Parietal lobe (tissue), 2 donors: ENCODE measurements around the gene ACBD3. TPM values are rescaled to one million over a fixed set of nuclear protein-coding genes. Genes with fewer than 3 reads are reported as not detected.

Source experiments
- small RNA-seq: library from RNA; depleted of rRNA; stranded (forward); fragments of <200 nt; gene quantifications from one replicate; pipeline ENCODE3, GENCODE V24; 2014; ENCODE audit warnings: low replicate concordance
- total RNA-seq: library from RNA; depleted of rRNA; stranded (reverse); fragments of >200 nt; gene quantifications from one replicate; pipeline ENCODE4 v1.2.3, GENCODE V29; 2014

ACBD3 gene
- 37.2 TPM for total RNA-seq

GRCh38 chr1:226186124-226187018 lies at the start of gene ACBD3:
Gene ACBD3 (minus strand): TSS chr1:226186741. CDS start chr1:226186675, 66 bp downstream.

DNA sequence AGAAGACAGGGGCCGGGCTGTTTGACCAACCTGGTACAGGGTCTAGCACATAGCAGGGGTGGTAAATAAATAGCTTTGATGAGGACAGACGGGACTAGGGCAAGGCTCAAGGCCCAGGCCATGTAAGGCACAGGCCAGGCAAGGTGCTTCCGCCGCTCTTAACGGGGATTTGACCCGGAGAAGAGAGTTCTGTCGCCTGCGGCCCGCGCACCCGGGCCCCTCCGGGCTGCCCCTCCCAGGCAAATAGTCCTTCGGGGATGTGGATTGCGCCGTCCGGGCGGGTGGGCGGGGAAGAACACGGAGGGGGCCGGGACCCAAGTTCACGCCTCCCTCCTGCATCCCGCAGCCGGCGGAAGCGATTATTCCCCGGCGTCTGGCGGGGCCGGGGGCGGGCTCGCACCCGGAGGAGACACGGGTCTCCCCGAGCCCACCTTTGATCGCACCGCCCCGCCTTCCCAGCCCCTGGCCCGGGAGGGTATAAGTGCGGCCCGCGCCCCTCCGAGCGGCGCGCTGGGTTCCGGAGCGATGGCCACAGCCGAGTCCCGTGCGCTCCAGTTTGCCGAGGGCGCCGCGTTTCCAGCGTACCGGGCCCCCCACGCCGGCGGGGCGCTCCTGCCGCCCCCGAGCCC lies 36.7 kb upstream of the ACBD3 start, which contains the start of gene MIXL1:
TSS of gene MIXL1 (plus strand) at position 508 of the 629 bp plus-strand sequence. CDS start at position 526, 18 bp downstream.

Small RNAs within 50 kb of the gene (small RNA-seq; reads per million reads assigned to genes)
- not detected for gene AL512343.1

Other genes starting within 250 kb of the ACBD3 start
- not detected for gene LEFTY2, start 245.5 kb downstream of the ACBD3 start, total RNA-seq
- gene SDE2, start 187.4 kb downstream of the ACBD3 start, total RNA-seq: 21.9 TPM
- 311 TPM for gene H3-3A, start 124.0 kb downstream of the ACBD3 start, total RNA-seq
- not detected for gene MIXL1, start 36.9 kb upstream of the ACBD3 start, total RNA-seq
- gene LIN9, start 122.4 kb upstream of the ACBD3 start, total RNA-seq: 18.2 TPM
- gene PARP1, start 221.4 kb upstream of the ACBD3 start, total RNA-seq: 117 TPM